ENCODE measurements around the gene PTDSS2. TPM values are rescaled to one million over a fixed set of nuclear protein-coding genes. Genes with fewer than 3 reads are reported as not detected.

PTDSS2 gene
- total RNA-seq, 4 donors from 2014 or later, result 33.0 to 45.2 (median 39.0) TPM

DNA sequence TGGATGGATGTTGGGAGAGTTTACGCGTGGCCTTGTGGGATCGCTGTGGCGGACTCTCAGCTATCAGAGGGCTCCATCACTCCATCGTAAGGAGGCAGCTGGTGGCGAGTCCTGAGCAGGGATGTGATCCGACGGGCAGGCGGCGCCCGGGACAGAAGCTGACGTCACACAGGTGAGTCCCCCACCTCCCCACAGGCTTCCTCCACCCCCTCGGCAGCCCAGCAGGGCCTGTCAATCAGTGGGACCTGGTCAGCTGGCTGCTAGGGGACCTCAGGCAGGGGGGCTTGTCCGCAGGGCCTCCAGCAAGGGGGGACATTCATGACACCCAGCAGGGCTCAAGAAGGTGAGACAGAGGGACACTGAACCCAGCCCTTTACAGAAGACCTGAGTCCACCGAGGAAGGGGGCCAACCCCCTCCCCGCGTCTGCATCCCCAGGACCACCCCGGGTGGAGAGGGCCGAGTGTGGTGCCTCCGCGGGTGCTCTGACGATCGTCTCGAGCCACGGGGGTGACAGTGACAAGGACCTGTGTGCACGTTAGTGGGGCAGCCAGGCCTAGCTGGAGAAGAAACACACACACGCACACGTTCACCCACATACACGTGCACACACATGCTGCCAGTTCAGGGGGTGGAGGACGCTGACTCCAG lies 78.2 kb downstream of the PTDSS2 start:
- TF ChIP-seq, protein P1, sequence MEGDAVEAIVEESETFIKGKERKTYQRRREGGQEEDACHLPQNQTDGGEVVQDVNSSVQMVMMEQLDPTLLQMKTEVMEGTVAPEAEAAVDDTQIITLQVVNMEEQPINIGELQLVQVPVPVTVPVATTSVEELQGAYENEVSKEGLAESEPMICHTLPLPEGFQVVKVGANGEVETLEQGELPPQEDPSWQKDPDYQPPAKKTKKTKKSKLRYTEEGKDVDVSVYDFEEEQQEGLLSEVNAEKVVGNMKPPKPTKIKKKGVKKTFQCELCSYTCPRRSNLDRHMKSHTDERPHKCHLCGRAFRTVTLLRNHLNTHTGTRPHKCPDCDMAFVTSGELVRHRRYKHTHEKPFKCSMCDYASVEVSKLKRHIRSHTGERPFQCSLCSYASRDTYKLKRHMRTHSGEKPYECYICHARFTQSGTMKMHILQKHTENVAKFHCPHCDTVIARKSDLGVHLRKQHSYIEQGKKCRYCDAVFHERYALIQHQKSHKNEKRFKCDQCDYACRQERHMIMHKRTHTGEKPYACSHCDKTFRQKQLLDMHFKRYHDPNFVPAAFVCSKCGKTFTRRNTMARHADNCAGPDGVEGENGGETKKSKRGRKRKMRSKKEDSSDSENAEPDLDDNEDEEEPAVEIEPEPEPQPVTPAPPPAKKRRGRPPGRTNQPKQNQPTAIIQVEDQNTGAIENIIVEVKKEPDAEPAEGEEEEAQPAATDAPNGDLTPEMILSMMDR (IDR thresholded peaks at IDR 0.05), result no peak
- ATAC-seq (ENCODE audit: low FRiP score) (no peak), DNase-seq (ENCODE audit: low spot score) (no peak)

DNA sequence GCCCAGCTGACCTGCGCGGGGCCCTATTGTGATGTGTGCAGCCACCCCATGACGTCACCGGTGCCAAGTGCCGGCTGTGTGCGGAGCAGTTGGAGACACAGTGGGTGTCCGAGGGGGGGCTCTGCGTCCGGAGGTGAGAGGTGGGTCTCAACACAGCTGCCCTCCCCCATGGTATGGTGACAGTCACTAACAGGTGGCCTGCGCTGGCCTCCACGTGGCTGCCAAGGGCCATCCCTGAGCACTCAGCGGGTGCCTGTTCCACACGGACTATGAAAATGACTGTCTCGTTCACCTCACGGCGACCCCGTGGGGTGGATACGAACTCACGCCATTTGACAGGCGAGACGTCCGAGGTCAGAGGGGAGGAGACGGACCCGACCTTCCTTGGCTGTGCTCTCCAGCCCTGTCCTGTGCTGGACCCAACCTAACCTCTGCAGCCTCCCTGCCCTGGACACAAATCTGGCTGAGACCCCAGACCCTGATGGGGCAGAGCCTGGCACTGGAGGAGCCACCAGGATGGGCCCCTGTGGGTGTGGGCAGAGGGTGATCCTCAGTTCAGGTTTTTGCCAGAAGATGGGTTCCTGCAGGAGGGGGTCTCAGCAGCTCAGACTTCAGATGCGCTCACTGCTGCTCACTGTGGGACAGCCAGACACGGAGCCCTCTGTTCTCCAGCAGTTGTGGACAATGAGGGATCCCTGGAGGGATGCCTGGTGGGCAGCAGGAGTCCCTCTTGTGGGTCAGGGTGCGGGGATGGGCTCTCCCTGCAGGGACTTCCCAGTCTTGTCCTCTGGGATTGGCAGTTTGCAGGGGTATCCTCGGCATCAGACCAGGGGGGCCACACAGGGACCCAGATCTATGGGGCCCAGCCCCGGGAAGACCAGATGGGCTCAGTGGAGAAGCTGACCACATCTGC lies 79.0 kb downstream of the PTDSS2 start:
- DNase-seq (ENCODE audit: low spot score) (no peak), ATAC-seq (ENCODE audit: low FRiP score) (no peak)
- TF ChIP-seq, protein P1 (IDR thresholded peaks at IDR 0.05), result no peak

DNA sequence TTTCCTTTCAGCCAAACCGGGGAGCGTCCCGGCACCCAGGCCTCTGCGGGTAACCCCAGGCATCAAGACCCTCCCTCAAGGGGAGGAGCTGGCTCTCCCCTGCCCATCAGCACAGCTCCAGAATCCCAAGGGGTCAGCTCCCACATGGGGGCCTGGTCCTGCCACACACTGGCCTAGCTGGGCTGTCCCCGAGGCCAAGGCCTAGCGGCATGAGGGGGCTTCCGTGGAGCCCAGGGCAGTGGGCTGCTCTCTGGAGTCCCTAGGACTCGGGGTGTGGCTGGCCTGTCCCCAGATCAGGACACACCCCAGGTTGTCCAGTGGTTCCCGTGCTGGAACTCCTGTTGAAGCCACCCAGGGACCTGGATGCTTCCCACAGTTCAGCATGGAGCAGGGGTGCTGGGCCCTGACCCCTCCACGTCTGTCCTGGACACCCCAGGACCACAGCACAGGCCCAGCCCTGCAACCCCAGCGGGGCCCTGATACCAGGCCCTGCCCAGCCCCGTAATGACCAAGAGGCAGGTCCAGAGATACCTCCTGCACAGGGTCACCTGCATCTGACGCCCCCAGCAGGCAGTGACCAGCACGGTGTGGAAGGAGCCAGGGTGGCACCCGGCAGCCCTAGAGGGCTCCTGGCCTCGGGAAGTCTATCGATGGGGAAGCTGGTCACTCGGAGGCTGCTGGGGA lies 79.8 kb downstream of the PTDSS2 start:
- DNase-seq (ENCODE audit: low spot score), result no peak
- no peak for ATAC-seq (ENCODE audit: low FRiP score)
- TF ChIP-seq, protein P1 (IDR thresholded peaks at IDR 0.05), result no peak

DNA sequence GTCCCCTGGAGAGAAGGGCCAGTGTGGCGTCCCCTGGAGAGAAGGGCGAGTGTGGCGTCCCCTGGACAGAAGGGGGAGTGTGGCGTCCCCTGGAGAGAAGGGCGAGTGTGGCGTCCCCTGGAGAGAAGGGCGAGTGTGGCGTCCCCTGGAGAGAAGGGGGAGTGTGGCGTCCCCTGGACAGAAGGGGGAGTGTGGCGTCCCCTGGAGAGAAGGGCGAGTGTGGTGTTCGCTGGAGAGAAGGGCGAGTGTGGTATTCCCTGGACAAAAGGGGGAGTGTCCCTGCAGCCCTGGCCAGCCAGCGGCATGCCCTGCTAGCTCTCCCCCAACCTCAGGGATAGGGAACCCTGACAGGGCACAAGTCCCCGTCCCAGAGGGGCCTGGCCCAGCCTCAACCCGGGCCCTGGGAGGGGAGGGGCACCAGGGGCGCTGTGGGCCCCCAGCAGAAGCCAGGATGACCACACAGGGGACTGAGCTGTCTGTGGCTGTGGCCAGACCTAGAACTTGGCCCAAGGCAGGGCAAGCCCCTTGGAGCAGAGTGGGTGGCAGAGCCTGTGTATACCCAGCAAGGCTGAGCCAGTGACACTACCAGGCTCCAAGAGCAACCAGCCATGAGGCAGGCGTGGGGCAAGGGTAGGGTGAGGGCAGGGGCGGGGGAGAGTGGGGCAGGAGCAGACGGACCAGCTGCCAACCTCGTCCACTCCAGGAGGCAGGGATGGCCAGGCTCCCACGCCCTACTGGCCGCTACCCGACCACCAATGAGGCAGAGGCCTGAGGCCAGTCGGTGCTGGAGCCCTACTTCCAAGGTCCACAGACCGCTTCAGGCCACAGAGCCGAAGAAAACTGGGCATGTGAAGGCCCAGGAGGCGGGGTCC lies 81.1 kb downstream of the PTDSS2 start:
- ATAC-seq (ENCODE audit: low FRiP score), result no peak
- DNase-seq (ENCODE audit: low spot score), result no peak
- TF ChIP-seq, protein P1 (IDR thresholded peaks at IDR 0.05), result no peak

DNA sequence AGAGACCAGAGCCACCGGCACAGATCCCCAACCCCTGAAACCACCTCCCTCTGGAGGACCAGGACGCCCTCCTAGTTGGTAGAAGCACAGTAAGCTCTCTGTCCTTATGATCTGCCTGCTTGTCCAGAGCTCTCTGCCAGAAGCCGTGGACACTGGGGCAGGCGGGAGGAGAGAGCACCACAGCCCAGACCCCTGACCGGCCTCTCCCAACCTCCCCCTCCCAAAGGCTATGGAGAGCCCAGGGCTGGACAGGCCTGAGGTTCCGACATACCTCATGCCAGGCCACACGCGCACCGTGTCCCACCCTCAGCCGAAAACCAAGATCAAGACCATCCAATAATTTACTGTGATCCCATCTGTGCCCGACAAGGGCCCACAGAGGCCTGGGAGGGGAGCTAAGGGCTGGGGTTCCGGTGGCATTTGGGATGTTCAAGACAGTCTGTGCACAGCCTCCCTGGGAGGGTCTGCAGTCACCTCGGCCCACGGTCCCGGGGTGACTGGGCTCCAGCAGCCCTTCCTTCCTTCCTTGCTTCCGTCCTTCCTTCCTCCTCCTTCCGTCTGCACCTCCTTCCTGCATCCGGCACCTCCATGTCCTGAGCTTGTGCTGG lies 81.9 kb downstream of the PTDSS2 start:
- no peak for ATAC-seq (ENCODE audit: low FRiP score)
- no peak for DNase-seq (ENCODE audit: low spot score)
- TF ChIP-seq, protein P1 (IDR thresholded peaks at IDR 0.05), result no peak

DNA sequence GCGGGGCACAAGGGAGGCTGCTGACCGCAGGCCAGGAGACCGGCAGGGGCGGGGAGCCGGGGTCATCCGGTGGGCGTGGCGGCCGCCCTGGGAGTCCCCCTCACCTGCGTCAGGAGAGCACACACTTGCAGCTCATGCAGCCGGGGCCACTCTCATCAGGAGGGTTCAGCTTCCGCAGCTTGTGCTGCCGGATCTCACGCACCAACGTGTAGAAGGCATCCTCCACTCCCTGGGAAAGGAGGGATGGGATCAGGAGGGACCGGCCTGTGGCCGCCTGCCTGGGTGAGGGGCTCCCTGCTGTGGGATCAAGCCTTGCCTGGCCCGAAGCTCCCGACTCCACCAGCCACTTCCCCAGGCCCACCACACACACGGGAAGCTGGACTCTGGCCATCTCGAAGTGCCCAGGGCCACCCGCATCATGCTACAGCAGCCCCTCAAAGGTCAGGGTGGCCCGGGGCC lies 82.5 kb downstream of the PTDSS2 start:
- DNase-seq (ENCODE audit: low spot score), result no peak
- no peak for ATAC-seq (ENCODE audit: low FRiP score)
- TF ChIP-seq, protein P1 (IDR thresholded peaks at IDR 0.05), result no peak
